HG03575 (cell line): ENCODE data around the gene BCO2.
"Not testable (repeated sequence)": the region's sequence is repeated elsewhere in the genome, so short reads cannot be mapped to it uniquely, and the experiment has no call there.

Experiments
- ATAC-seq: cut with Tn5 transposase; IDR thresholded peaks from one replicate; pipeline ENCODE4 v1.9.1; 2021; ENCODE audit not compliant: unreplicated experiment, insufficient number of reproducible peaks, low FRiP score; ENCODE audit errors: extremely low read depth

The BCO2 gene

GRCh38 chr11:112163875-112164685 lies 11.2 kb upstream of the BCO2 start, which contains the start of gene IL18:
Gene IL18 (minus strand): TSS chr11:112164094. CDS start chr11:112155053, 9,041 bp downstream.
- ATAC-seq: no peak

GRCh38 chr11:112165049-112165448 lies 10.3 kb upstream of the BCO2 start:
- ATAC-seq: no peak

- no peak for ATAC-seq
These were observed 8.8 kb upstream of the BCO2 start for GRCh38 chr11:112166562-112166961.

- no peak for ATAC-seq
These were observed 8.2 kb upstream of the BCO2 start, which contains the start of gene TEX12 for GRCh38 chr11:112167145-112167544. Gene TEX12 (plus strand): TSS chr11:112167372. CDS start chr11:112169269, 1,897 bp downstream.

- ATAC-seq: peak; percentile 60
These were observed 2.8 kb upstream of the BCO2 start for GRCh38 chr11:112172362-112172994.

GRCh38 chr11:112173152-112173551 lies 2.2 kb upstream of the BCO2 start:
- ATAC-seq: no peak

- ATAC-seq: no peak
These were observed 264 bp downstream of the BCO2 start for GRCh38 chr11:112175599-112175952.

- ATAC-seq: no peak
These were observed 765 bp downstream of the BCO2 start for GRCh38 chr11:112176077-112176476.

GRCh38 chr11:112177589-112177988 lies 2.3 kb downstream of the BCO2 start:
- no peak for ATAC-seq

- no peak for ATAC-seq
These were observed 3.1 kb downstream of the BCO2 start for GRCh38 chr11:112178428-112178827.

GRCh38 chr11:112178936-112179335 lies 3.6 kb downstream of the BCO2 start:
- no peak for ATAC-seq

GRCh38 chr11:112179601-112180000 lies 4.3 kb downstream of the BCO2 start:
- ATAC-seq: no peak

GRCh38 chr11:112182867-112183266 lies 7.6 kb downstream of the BCO2 start:
- no peak for ATAC-seq

GRCh38 chr11:112185883-112186282 lies 10.6 kb downstream of the BCO2 start:
- ATAC-seq: no peak

- no peak for ATAC-seq
These were observed 11.0 kb downstream of the BCO2 start for GRCh38 chr11:112186304-112186703.

- ATAC-seq: not testable (repeated sequence)
These were observed 19.8 kb downstream of the BCO2 start for GRCh38 chr11:112195113-112195512.

- no peak for ATAC-seq
These were observed 20.6 kb downstream of the BCO2 start for GRCh38 chr11:112195951-112196351.

- ATAC-seq: no peak
These were observed 21.3 kb downstream of the BCO2 start for GRCh38 chr11:112196519-112197087.

- ATAC-seq: not testable (repeated sequence)
These were observed 23.8 kb downstream of the BCO2 start for GRCh38 chr11:112199101-112199500.

- no peak for ATAC-seq
These were observed 24.9 kb downstream of the BCO2 start for GRCh38 chr11:112200252-112200651.
